GM23338 (cell line): ENCODE data around the gene CD109. TPM values are rescaled to one million over a fixed set of nuclear protein-coding genes. Genes with fewer than 3 reads are reported as not detected.

Experiments
- ATAC-seq: fragments of 200-7000 bp; cut with Tn5 transposase; 3 replicates; pipeline ENCODE4 v1.9.1; 2020
- DNase-seq: peaks from one replicate; pipeline ENCODE4 v3.0.0-alpha.2; 2015; ENCODE audit warnings: low spot score
- H2AFZ ChIP-seq: fragments of 200-600 bp; sonication (generic); 2 replicates; pipeline ENCODE4 v1.8.0; 2016; ENCODE audit warnings: antibody characterized with exemption, mild to moderate bottlenecking, moderate library complexity
- H3F3A ChIP-seq: fragments of 200-600 bp; sonication (generic); replicated peaks from 2 replicates; pipeline ENCODE4 v1.8.0; 2017; ENCODE audit warnings: antibody characterized with exemption, mixed run types, low read depth
- H3K27ac ChIP-seq: fragments of 200-600 bp; sonication (generic); 2 replicates; pipeline ENCODE4 v1.6.1; 2016; ENCODE audit warnings: low read depth
- H3K27me3 ChIP-seq: fragments of 200-600 bp; sonication (generic); 2 replicates; pipeline ENCODE4 v1.8.0; 2016; ENCODE audit warnings: mild to moderate bottlenecking, mixed run types, moderate library complexity; ENCODE audit not compliant: insufficient read depth
- H3K36me3 ChIP-seq: fragments of 200-600 bp; sonication (generic); 2 replicates; pipeline ENCODE4 v1.8.0; 2016; ENCODE audit warnings: mild to moderate bottlenecking; ENCODE audit not compliant: insufficient read depth
- H3K4me1 ChIP-seq: fragments of 200-600 bp; sonication (generic); 2 replicates; pipeline ENCODE4 v1.8.0; 2016; ENCODE audit warnings: mild to moderate bottlenecking, moderate library complexity; ENCODE audit not compliant: insufficient read depth
- H3K4me2 ChIP-seq: fragments of 200-600 bp; sonication (generic); 2 replicates; pipeline ENCODE4 v1.7.1; 2017; ENCODE audit warnings: mixed run types
- H3K4me3 ChIP-seq: fragments of 200-600 bp; sonication (generic); 2 replicates; pipeline ENCODE4 v1.6.1; 2016; ENCODE audit warnings: mixed run types
- H3K79me2 ChIP-seq: fragments of 200-600 bp; sonication (generic); replicated peaks from 2 replicates; pipeline ENCODE4 v1.8.0; 2017; ENCODE audit warnings: mild to moderate bottlenecking; ENCODE audit not compliant: insufficient read depth
- H3K9me2 ChIP-seq: fragments of 200-600 bp; sonication (generic); 2 replicates; pipeline ENCODE4 v1.8.0; 2017; ENCODE audit not compliant: insufficient read depth
- H4K20me1 ChIP-seq: fragments of 200-600 bp; sonication (generic); replicated peaks from 2 replicates; pipeline ENCODE4 v1.8.0; 2017; ENCODE audit warnings: mild to moderate bottlenecking; ENCODE audit not compliant: insufficient read depth
- H3K27ac Mint-ChIP-seq: 2 replicates; pipeline ENCODE4 v1.8.0; 2020; ENCODE audit warnings: inconsistent platforms, mild to moderate bottlenecking, moderate library complexity, mixed read lengths
- H3K27me3 Mint-ChIP-seq: 3 replicates; pipeline ENCODE4 v1.8.0; 2022; ENCODE audit warnings: low read depth, mild to moderate bottlenecking, moderate library complexity, mixed read lengths, inconsistent platforms; ENCODE audit not compliant: insufficient read depth, poor library complexity
- H3K36me3 Mint-ChIP-seq: 3 replicates; pipeline ENCODE4 v1.8.0; 2021; ENCODE audit warnings: low read depth, mild to moderate bottlenecking, inconsistent platforms, moderate library complexity, mixed read lengths
- H3K4me1 Mint-ChIP-seq: 3 replicates; pipeline ENCODE4 v1.8.0; 2020; ENCODE audit warnings: mild to moderate bottlenecking, inconsistent platforms, mixed read lengths
- H3K4me3 Mint-ChIP-seq: 3 replicates; pipeline ENCODE4 v1.8.0; 2021; ENCODE audit warnings: moderate library complexity, mild to moderate bottlenecking, inconsistent platforms, mixed read lengths
- H3K9me3 Mint-ChIP-seq: 3 replicates; pipeline ENCODE4 v1.8.0; 2020; ENCODE audit warnings: moderate library complexity, mild to moderate bottlenecking, inconsistent platforms, mixed read lengths
- CREB1 ChIP-seq: fragments of 250-450 bp; sonication (Bioruptor Pico); IDR thresholded peaks from 2 replicates; pipeline ENCODE4 v1.5.0; 2020; ENCODE audit warnings: low read depth, mild to moderate bottlenecking, moderate library complexity
- CTCF ChIP-seq, 2 experiments: fragments of 200-600 bp in 1 of 2; sonication (generic) in 1 of 2; conservative IDR thresholded peaks; 2 replicates each; pipeline versions ENCODE4 v1.5.1 to v1.6.1; 2016 to 2017; ENCODE audit warnings: antibody characterized with exemption in 2 of 2, low read depth in 2 of 2, mild to moderate bottlenecking in 2 of 2, moderate library complexity in 1 of 2
- ETS1 ChIP-seq: IDR thresholded peaks from 2 replicates; pipeline ENCODE4 v1.6.1; 2016; ENCODE audit warnings: antibody characterized with exemption
- EZH2 ChIP-seq: fragments of 200-600 bp; sonication (generic); IDR thresholded peaks from one replicate; pipeline ENCODE4 v1.8.0; 2017; ENCODE audit warnings: antibody characterized with exemption, mild to moderate bottlenecking, low read depth; ENCODE audit not compliant: unreplicated experiment
- EZH2phosphoT487 ChIP-seq: fragments of 200-600 bp; sonication (generic); IDR thresholded peaks from one replicate; pipeline ENCODE4 v1.8.1; 2018; ENCODE audit warnings: antibody characterized with exemption; ENCODE audit not compliant: unreplicated experiment
- JUNB ChIP-seq: IDR thresholded peaks from one replicate; pipeline ENCODE4 v1.6.1; 2016; ENCODE audit warnings: antibody characterized with exemption; ENCODE audit not compliant: unreplicated experiment
- NANOG ChIP-seq: IDR thresholded peaks from 2 replicates; pipeline ENCODE4 v1.6.1; 2016; ENCODE audit warnings: antibody characterized with exemption, borderline replicate concordance
- POLR2AphosphoS5 ChIP-seq: IDR thresholded peaks from 2 replicates; pipeline ENCODE4 v1.6.1; 2016; ENCODE audit warnings: antibody characterized with exemption, low read depth
- REST ChIP-seq: IDR thresholded peaks from one replicate; pipeline ENCODE4 v1.6.1; 2018; ENCODE audit warnings: antibody characterized with exemption; ENCODE audit not compliant: unreplicated experiment
- STAT1 ChIP-seq: IDR thresholded peaks from one replicate; pipeline ENCODE4 v1.6.1; 2016; ENCODE audit warnings: antibody characterized with exemption; ENCODE audit not compliant: unreplicated experiment
- ZNF114 ChIP-seq: fragments of 250-450 bp; sonication (Bioruptor Pico); IDR thresholded peaks from 2 replicates; pipeline ENCODE4 v1.5.0; 2020; ENCODE audit warnings: mild to moderate bottlenecking, moderate library complexity
- ZNF331 ChIP-seq: fragments of 250-450 bp; sonication (Bioruptor Pico); IDR thresholded peaks from 2 replicates; pipeline ENCODE4 v1.5.0; 2020; ENCODE audit warnings: low read depth, mild to moderate bottlenecking, moderate library complexity
- polyA plus RNA-seq: library from polyadenylated mRNA; unstranded; fragments of >200 nt; fragmentation: Nextera tagmentation; extraction: Ambion mirVana; gene quantifications from 2 replicates; pipeline ENCODE4 v1.2.1, GENCODE V29; 2016
- total RNA-seq: library from RNA; depleted of rRNA; stranded (reverse); fragments of >200 nt; shearing (Covaris generic); gene quantifications from 2 replicates; pipeline ENCODE4 v1.2.3, GENCODE V29; 2014

Gene CD109
- total and polyA plus RNA-seq, 2 experiments from 2014 or later, result 1.1 to 5.3 TPM

GRCh38 chr6:73655341-73655917, 40.6 kb upstream of the CD109 start (continued):
- TF ChIP-seq ETS1, result no peak
- no peak for TF ChIP-seq EZH2
- no peak for TF ChIP-seq STAT1
- no peak for TF ChIP-seq CTCF (conservative IDR thresholded peaks at IDR 0.05; ENCODE audit: low read depth in 2 of 2)
- no peak for TF ChIP-seq ZNF114 (CRISPR knock-in tag)
- TF ChIP-seq REST, result no peak
- TF ChIP-seq NANOG, result no peak
- TF ChIP-seq POLR2AphosphoS5, result no peak
- no peak for TF ChIP-seq CREB1 (CRISPR knock-in tag)

- Mint-ChIP-seq H3K27ac (no peak overlapping the region), H3K36me3 (peaks cover 10% of the 10 kb centered on the region), H3K4me3 (no peak overlapping the region), H3K27me3 (peaks cover 6% of the 10 kb centered on the region), H3K4me1 (peaks cover 18% of the 10 kb centered on the region), H3K9me3 (peaks cover 4% of the 10 kb centered on the region; the same call in 1 of the 3 replicates)
- H3F3A ChIP-seq, result peaks cover 4% of the 10 kb centered on the region
- ATAC-seq (no peak), DNase-seq (no peak)
- H4K20me1 ChIP-seq, result no peaks in the 10 kb centered on the region
- no peak overlapping the region for H2AFZ ChIP-seq
- H3K9me2 ChIP-seq, result no peaks in the 10 kb centered on the region
- H3K27ac ChIP-seq, result no peak overlapping the region
- peaks cover 14% of the 10 kb centered on the region for H3K4me1 ChIP-seq
- no peaks in the 10 kb centered on the region for H3K36me3 ChIP-seq
- TF ChIP-seq STAT1, result no peak
- no peak for TF ChIP-seq ZNF114 (CRISPR knock-in tag)
- TF ChIP-seq JUNB, result no peak
- no peak for TF ChIP-seq POLR2AphosphoS5
- no peak for TF ChIP-seq EZH2phosphoT487
- no peak for TF ChIP-seq ZNF331 (CRISPR knock-in tag)
- TF ChIP-seq NANOG, result no peak
- no peak for TF ChIP-seq REST
- no peak for TF ChIP-seq CREB1 (CRISPR knock-in tag)
- TF ChIP-seq EZH2, result no peak
- H3K79me2 ChIP-seq, result no peaks in the 10 kb centered on the region
- no peak overlapping the region for H3K4me3 ChIP-seq
- H3K4me2 ChIP-seq, result no peak overlapping the region
- H3K27me3 ChIP-seq, result no peaks in the 10 kb centered on the region
These were observed 39.4 kb upstream of the CD109 start for GRCh38 chr6:73656531-73657145.
